GM18520 (cell line): ENCODE results near the gene CLC.
"Not testable (repeated sequence)": the region's sequence is repeated elsewhere in the genome, so short reads cannot be mapped to it uniquely, and the experiment has no call there.

Experiments used
- ATAC-seq: cut with Tn5 transposase; IDR thresholded peaks from one replicate; pipeline ENCODE4 v1.9.1; 2021; ENCODE audit not compliant: unreplicated experiment

The CLC gene

DNA sequence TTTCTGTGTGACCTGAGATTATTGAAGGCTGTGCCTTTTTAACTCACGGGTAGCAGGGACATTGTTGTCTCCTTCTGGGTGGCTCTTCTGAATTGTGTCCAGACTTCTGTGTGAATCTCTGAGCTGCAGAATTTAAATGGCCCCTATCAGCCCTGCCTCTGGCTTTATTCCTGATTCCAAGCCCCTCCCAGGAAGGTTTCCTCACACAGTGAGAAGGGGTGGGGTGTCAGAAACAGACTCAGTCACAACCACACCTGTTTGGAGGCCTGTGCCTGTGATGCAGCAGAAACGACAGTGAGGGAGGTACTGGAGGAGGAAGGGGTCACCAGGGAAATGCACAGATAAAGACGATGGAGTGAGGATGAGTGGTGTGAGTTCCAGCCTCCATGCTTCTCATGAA is at the start of gene CLC:
TSS of gene CLC (minus strand) at position 139 of the 400 bp plus-strand sequence. CDS start at position 62, 77 bp downstream.
- ATAC-seq = no peak

DNA sequence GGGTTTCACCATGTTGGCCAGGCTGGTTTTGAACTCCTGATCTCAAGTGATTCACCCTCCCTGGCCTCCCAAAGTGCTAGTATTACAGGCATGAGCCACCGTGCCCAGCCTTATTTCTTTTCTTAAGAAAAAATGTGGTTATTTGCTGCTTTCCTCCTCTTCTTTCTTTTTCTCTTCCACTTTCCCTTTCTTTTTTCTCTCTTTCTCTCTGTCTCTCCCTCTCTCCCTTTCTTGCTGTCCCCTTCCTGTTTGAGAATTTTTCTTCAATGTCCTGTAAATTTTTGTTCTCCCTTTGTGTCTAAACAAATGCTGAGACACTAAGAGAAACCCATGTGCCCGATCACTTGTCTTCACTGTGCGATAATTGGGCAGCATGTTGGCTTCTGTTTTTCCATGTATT is 43.1 kb upstream of the CLC start:
- ATAC-seq = no peak

DNA sequence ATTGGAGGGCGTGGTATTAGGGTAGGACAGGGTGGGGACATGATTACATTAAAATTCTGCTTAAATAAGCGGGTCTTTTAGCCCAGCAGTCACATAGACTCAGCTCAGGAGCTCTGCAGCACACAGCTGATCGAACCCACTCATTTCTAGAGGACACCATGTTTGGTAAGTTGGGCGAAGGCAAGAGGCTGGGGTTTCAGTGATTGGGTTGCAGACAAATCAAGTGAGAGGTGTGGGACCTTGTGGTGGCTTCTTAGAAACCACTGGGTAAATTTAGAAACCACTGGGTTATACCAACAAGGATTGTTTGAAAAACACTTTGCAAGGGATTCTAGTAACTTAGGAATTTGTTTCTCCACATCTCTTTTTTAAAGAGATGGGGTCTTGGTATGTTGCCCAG is 40.9 kb upstream of the CLC start, which contains the start of gene LEUTX:
TSS of gene LEUTX (plus strand) at position 92 of the 400 bp plus-strand sequence. CDS start at position 159, 67 bp downstream.
- ATAC-seq = no peak

DNA sequence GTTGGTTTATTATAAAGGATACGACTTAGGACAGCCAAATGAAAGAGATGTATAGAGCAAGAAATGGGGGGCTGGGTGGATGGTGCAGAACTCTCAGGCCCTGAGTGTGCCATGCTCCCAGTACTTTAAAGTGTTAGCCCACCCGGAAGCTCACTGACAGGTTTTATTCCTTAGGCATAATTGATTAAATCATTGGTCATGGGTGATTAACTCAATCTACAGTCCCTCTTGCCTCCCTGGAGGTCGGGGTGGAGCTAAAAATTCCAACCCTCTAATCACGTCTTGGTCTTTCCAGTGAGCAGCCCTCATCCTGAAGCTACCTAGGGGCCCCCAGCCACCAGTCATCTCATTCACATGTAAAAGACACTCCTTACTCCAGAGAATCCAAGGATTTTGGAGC is 31.0 kb upstream of the CLC start:
- ATAC-seq = no peak

GRCh38 chr19:39768334-39768733 is 30.5 kb upstream of the CLC start:
- no peak for ATAC-seq

GRCh38 chr19:39765091-39766076 is 27.6 kb upstream of the CLC start:
- no peak for ATAC-seq

DNA sequence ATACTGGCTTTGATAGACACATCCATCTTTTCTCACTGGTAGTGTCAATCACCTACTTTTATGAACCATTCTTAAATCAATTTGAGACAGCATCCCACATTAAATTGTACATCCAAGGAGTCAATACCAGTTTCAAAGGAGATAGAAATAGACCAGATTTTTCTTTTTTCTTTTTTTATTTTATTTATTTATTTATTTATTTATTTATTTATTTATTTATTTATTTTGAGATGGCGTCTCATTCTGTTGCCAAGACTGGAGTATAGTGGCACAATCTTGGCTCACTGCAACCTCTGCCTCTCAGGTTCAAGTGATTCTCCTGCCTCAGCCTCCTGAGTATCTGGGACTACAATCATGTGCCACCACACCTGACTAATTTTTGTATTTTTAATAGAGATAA is 24.0 kb upstream of the CLC start:
- not testable (repeated sequence) for ATAC-seq

DNA sequence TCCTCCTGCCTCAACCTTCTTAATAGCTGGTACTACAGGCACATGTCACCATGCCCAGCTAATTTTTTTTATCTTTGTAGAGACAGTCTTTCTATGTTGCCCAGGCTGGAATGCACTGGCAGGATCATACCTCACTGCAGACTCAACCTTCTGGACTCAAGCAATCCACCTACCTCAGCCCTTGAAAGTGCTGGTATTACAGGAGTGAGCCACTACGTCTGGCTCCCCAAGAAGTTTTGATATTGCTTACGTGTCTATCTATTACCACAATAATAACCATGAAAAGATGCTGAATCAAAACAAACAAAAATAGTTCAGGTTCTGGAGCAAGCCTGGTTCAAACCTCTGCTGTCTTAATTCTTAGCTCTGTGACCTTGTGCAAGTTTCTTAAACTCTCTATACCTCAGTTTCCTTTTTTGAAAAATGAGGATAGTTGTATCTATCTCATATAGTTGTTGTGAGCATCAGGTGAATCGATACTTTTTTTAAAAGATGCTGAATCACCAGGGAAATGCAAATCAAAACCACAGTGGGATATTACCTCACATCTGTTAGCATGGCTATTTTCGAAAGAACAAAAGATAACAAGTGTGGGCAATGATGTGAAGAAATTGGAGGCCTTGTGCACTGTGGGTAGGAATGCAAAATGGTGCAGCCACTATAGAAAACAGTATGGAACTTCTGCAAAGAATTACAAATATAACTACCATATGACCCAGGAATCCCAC is 21.8 kb upstream of the CLC start:
- peak; percentile 58 for ATAC-seq

DNA sequence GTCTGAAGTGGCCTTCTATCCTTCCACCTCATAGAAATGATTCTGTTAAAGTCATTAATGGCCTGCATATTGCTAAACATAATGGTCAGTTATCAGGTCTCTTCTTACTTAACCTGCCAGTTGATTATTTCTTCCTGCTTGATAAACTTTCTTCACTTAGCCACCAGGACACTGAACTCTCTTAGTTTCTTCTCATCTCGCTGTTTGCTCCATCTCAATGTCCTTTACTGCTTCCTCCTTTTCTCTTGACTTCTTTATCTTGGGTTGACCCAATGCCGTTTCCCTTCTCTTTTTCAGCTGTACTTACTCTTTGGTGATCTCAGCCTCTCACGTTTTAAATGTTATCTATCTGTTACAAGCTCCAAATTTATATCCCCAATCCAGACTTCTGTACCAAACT is 17.1 kb upstream of the CLC start:
- no peak for ATAC-seq

- ATAC-seq = no peak
Observed at GRCh38 chr19:39754544-39754943, 16.7 kb upstream of the CLC start.

- no peak for ATAC-seq
Observed at GRCh38 chr19:39752795-39753194, 15.0 kb upstream of the CLC start.

DNA sequence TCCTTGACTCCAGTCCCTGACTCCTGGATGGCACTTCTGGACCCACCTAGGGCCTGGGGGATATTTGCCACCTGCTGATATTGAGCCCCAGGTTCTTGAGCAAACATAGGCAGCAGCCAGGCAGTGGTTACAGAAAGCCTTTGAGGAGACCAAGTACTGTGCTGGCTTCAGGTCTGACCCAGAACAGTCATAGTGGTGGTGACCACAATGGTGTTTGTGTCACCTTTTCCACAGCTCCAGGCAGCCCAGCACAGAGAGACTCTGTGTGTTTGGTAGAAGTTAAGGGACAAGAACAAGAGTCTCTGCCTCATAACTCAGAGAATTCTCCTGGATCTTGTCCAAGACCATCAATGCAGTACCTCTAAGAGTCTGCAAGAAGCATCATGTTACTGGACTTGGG is 14.6 kb upstream of the CLC start:
- no peak for ATAC-seq

DNA sequence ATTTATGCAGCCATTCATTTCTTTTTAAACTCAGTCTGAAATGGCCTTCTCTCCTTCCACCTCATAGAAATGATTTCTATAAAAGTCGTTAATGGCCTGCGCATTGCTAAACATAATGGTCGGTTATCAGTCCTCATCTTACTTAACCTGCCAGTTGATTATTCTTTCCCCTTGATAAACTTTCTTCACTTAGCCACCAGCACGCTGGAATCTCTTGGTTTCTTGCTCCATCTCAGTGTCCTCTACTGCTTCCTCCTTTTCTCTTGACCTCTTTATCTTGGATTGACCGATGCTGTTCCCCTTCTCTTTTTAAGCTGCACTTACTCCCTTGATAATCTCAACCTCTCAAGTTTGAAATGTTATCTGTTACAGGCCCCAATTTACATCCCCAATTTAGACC is 12.2 kb upstream of the CLC start:
- ATAC-seq = no peak

- ATAC-seq = no peak
Observed at GRCh38 chr19:39746836-39747529, 9.2 kb upstream of the CLC start.

DNA sequence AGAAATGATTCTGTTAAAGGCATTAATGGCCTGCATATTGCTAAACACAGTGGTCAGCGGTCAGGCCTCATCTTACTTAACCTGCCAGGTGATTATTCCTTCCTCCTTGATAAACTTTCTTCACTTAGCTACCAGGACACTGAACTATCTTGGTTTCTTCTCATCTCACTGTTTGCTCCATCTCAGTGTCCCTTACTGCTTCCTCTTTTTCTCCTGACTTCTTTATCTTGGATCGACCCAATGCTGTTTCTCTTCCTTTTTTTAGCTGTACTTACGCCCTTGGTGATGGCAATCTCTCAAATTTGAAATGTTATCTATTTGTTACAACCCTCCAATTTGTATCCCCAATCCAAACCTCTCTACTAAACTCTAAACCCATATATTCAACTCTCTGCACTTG is 7.8 kb upstream of the CLC start:
- no peak for ATAC-seq

DNA sequence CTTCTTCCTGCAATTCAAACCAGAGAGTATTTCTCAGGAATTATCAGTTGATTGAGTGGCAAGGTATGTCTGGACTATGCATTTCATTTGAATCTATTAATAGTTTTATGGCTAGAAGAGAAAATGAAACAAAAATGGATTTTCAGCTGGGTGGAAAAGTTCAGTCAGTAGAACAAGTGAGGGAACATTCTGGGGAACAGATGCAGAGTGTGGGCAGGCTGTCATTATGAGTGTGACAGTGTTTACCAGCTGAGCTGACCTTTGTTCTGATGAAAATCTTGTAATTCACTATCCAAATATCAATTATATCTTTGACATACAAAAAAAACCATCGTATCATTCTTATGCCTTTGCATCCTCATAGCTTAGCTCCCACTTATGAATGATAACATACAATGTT is 2.6 kb upstream of the CLC start:
- ATAC-seq = no peak

DNA sequence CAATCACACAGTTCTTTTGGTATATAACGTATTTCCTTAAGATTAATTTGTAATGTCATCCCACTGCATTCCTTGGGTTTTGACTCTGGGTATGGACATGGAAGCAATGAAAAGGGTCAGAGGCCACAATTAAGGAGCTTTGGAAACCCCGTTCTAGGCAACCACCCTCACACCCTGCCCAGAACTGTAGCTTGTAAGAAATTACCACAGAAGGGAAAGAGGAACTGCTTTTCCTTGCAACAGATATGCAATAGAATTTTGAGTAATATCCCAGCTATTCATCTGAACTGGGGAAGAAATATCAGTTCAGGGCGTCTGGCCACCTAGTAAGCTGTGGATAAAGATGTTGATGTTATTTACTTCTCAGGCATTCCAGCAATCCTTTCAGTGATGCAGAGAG is 985 bp upstream of the CLC start:
- ATAC-seq = no peak

DNA sequence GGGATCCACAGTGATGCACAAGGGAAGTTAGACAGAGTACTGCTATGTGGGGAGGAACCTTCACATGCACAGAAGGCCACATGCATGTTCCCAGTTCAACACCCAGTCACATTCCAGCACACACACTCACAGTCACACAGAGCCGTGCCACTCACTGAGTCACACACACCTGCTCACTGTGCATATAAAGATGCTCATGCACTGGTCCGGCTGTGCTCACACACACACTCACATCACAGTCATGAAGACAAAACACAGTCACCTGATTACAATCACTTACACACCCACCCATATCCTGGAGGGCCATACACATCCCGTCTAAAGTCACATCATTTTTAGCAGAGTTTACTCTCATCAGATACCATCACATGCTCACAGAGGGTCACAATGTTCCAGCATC is 478 bp downstream of the CLC start:
- ATAC-seq = no peak

DNA sequence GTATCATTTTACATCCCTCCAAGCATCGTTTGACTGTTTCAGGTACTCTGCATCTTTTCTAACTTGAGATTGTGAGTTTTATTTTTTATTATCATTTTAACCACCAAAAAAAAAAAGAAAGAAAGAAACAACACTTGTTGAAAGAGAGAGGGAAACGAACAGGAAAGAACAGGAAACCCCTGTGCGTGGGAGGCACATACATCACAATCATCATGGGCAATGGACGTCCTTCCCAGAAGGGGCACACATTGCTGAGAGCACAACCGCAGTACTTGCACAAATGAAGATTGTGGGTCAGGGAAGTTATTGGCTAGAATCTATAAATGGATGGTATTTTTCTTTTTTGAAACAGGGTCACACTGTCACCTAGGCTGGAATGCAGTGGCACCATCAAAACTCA is 1.7 kb downstream of the CLC start:
- ATAC-seq = no peak

DNA sequence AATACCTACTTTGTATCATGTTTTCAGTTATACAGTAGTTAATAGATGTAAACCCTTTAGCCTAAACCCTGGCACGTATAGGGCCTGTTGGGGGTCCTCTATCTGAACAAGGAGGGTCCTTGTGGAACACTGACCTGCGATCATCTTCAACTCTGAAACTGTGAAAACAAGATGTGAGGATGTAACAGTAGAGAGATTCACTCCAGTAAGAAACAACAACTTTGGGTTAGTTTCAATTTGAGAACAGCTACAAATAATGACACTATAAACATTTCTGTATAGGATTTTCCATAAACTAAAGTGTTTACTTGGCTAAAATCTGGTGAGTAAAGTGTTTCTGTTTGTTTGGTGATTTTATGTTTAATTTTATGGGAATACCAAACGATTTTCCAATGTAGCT is 2.1 kb downstream of the CLC start:
- ATAC-seq = no peak

DNA sequence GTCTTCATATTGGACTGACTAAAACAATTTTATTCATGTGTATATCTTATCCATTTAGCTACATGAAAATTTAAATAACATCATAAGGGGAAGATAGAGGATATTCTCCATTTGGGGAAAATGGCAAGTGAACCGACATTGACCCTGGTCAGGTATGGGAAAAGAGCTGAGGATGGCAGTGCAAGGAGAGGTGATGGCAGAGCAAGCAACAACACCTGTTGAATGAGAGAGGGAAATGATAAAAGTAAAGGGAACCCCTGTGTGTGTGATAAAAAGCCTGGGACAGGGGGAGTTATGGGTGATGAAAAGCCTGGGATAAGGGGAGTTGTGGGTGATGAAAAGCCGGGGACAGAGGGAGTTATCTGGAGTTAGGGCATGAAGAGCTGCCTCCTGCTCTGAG is 4.0 kb downstream of the CLC start:
- no peak for ATAC-seq
